ENCODE data around the gene PM20D2. TPM values are rescaled to one million over a fixed set of nuclear protein-coding genes. Genes with fewer than 3 reads are reported as not detected.

The PM20D2 gene
- total and polyA plus RNA-seq, 12 donors, result 1.8 to 10.0 (median 5.7) TPM

GRCh38 chr6:89200706-89201215 is 54.9 kb downstream of the PM20D2 start:
- H3K36me3 ChIP-seq (replicated peaks in 1 of 2), result no peaks in the 10 kb centered on the region
- peaks cover 0 to 4% (median 0%) of the 10 kb centered on the region in 3 donors for H3K9me3 ChIP-seq (replicated peaks in 1 of 3)
- no peaks in the 10 kb centered on the region for H3K27me3 ChIP-seq
- intact Hi-C loops (cut with DNase I), result no loop called here
- TF ChIP-seq POLR2A (IDR thresholded peaks at IDR 0.05), result no peak
- TF ChIP-seq, protein P1, sequence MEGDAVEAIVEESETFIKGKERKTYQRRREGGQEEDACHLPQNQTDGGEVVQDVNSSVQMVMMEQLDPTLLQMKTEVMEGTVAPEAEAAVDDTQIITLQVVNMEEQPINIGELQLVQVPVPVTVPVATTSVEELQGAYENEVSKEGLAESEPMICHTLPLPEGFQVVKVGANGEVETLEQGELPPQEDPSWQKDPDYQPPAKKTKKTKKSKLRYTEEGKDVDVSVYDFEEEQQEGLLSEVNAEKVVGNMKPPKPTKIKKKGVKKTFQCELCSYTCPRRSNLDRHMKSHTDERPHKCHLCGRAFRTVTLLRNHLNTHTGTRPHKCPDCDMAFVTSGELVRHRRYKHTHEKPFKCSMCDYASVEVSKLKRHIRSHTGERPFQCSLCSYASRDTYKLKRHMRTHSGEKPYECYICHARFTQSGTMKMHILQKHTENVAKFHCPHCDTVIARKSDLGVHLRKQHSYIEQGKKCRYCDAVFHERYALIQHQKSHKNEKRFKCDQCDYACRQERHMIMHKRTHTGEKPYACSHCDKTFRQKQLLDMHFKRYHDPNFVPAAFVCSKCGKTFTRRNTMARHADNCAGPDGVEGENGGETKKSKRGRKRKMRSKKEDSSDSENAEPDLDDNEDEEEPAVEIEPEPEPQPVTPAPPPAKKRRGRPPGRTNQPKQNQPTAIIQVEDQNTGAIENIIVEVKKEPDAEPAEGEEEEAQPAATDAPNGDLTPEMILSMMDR (IDR thresholded peaks at IDR 0.05), result no peak
- DNase-seq, result no peak
- no peaks in the 10 kb centered on the region for H3K4me1 ChIP-seq (replicated peaks in 1 of 2)
- H3K4me3 ChIP-seq, result no peak overlapping the region
- no peak overlapping the region for H3K27ac ChIP-seq
- WGBS, 4 donors, result 71 to 87% (median 85%) methylated on average over 4 to 7 of the region's 7 CpGs

DNA sequence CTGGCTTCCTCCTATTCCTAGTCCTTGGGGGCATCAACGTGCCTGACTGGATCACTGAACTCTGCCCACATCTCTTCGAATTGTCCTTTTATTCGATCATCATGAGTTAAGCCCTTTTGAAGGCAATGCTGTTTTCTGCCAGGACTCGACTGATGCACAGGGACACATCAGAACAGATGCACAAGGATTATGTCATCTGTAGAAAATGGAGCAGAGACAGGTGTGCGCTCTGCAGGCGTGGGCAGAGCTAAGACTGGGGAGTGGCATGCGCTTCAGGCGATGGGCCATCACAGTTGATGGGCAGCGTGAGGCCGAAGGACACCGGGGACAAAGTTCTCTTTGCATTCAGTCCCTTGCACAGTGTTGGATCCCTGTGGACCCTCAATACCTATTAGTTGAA is 58.2 kb downstream of the PM20D2 start:
- WGBS, 4 donors, result 86 to 91% (median 87%) methylated on average over 11 of the region's 11 CpGs
- intact Hi-C loops (cut with DNase I), result no loop called here
- TF ChIP-seq, protein P1 (IDR thresholded peaks at IDR 0.05), result no peak
- TF ChIP-seq POLR2A (IDR thresholded peaks at IDR 0.05), result no peak
- H3K27me3 ChIP-seq, result no peaks in the 10 kb centered on the region
- H3K9me3 ChIP-seq (replicated peaks in 1 of 3), result no peaks in the 10 kb centered on the region
- H3K4me3 ChIP-seq, result no peak overlapping the region
- no peaks in the 10 kb centered on the region for H3K4me1 ChIP-seq (replicated peaks in 1 of 2)
- DNase-seq, result no peak
- no peak overlapping the region for H3K27ac ChIP-seq
- H3K36me3 ChIP-seq (replicated peaks in 1 of 2), result no peaks in the 10 kb centered on the region

- Histone ChIP-seq H3K9me3 (replicated peaks in 1 of 3) (no peaks in the 10 kb centered on the region), H3K4me3 (no peak overlapping the region), H3K4me1 (replicated peaks in 1 of 2) (no peaks in the 10 kb centered on the region), H3K27me3 (no peaks in the 10 kb centered on the region), H3K27ac (no peak overlapping the region), H3K36me3 (replicated peaks in 1 of 2) (no peaks in the 10 kb centered on the region)
- 73 to 85% (median 79%) methylated on average over 3 to 4 of the region's 4 CpGs for WGBS, 4 donors
- DNase-seq, result no peak
- TF ChIP-seq, protein P1 (IDR thresholded peaks at IDR 0.05), result no peak
- no peak for TF ChIP-seq POLR2A (IDR thresholded peaks at IDR 0.05)
- intact Hi-C loops (cut with DNase I), result no loop called here
Measured at GRCh38 chr6:89205819-89206218, 60.0 kb downstream of the PM20D2 start.

- Histone ChIP-seq H3K27ac (no peak overlapping the region), H3K27me3 (no peaks in the 10 kb centered on the region), H3K4me1 (replicated peaks in 1 of 2) (no peaks in the 10 kb centered on the region), H3K4me3 (no peak overlapping the region), H3K9me3 (replicated peaks in 1 of 3) (no peaks in the 10 kb centered on the region), H3K36me3 (replicated peaks in 1 of 2) (no peaks in the 10 kb centered on the region)
- no peak for TF ChIP-seq POLR2A (IDR thresholded peaks at IDR 0.05)
- TF ChIP-seq, protein P1 (IDR thresholded peaks at IDR 0.05), result no peak
- WGBS, 4 donors, result 68 to 89% (median 84%) methylated on average over 3 to 4 of the region's 4 CpGs
- DNase-seq, result no peak
- intact Hi-C loops (cut with DNase I), result no loop called here
Measured at GRCh38 chr6:89208551-89208950, 62.7 kb downstream of the PM20D2 start.
